IMR-90 (cell line): ENCODE results near the gene LDB2. TPM values are rescaled to one million over a fixed set of nuclear protein-coding genes. Genes with fewer than 3 reads are reported as not detected.

ENCODE experiments used
- ATAC-seq: fragments of 200-7000 bp; cut with Tn5 transposase; 2 replicates; pipeline ENCODE4 v1.9.1; 2020; ENCODE audit warnings: low read depth, mild to moderate bottlenecking, moderate library complexity
- BruUV-seq: library from RNA; stranded (reverse); fragments of 400-500 nt; replicated peaks from 2 replicates; lab custom pipeline; 2021; lab: Mats Ljungman, UMichigan
- CTCF ChIA-PET: fragments of 300-600 bp; formaldehyde crosslinking; extraction: SDS; loops from one replicate; lab custom pipeline; 2021; ENCODE audit warnings: antibody characterized with exemption; lab: Yijun Ruan, JAX
- POLR2A ChIA-PET: fragments of 300-600 bp; sonication (Branson Sonifier 250); formaldehyde crosslinking; loops from one replicate; lab custom pipeline; 2022; ENCODE audit warnings: antibody characterized with exemption; ENCODE audit not compliant: unreplicated experiment; lab: Charles Lee
- DNase-seq: peaks from one replicate; pipeline ENCODE4 v3.0.0; 2013
- H2AFZ ChIP-seq: replicated peaks from 2 replicates; pipeline ENCODE3; 2013; ENCODE audit warnings: low read length, mild to moderate bottlenecking; ENCODE audit not compliant: poor library complexity
- H2AK5ac ChIP-seq: 2 replicates; pipeline ENCODE4 v1.6.1; 2013; ENCODE audit warnings: low read depth, low read length, inconsistent platforms
- H2AK9ac ChIP-seq: replicated peaks from 2 replicates; pipeline ENCODE3; 2013; ENCODE audit warnings: mild to moderate bottlenecking, low read depth, low read length, moderate library complexity; ENCODE audit not compliant: poor library complexity
- H2BK120ac ChIP-seq: 2 replicates; pipeline ENCODE4 v1.6.1; 2013; ENCODE audit warnings: low read depth, low read length, inconsistent platforms
- H2BK15ac ChIP-seq: 3 replicates; pipeline ENCODE4 v1.6.1; 2013; ENCODE audit warnings: low read depth, low read length, inconsistent platforms
- H2BK20ac ChIP-seq: 2 replicates; pipeline ENCODE4 v1.6.1; 2013; ENCODE audit warnings: low read depth, mild to moderate bottlenecking, inconsistent platforms, low read length, moderate library complexity
- H2BK5ac ChIP-seq: 2 replicates; pipeline ENCODE4 v1.6.1; 2013; ENCODE audit warnings: mild to moderate bottlenecking, low read depth, low read length, inconsistent platforms; ENCODE audit not compliant: poor library complexity, severe bottlenecking
- H3K14ac ChIP-seq: replicated peaks from 2 replicates; pipeline ENCODE4 v1.6.1; 2013; ENCODE audit warnings: low read depth, low read length, inconsistent platforms
- H3K18ac ChIP-seq: 2 replicates; pipeline ENCODE4 v1.6.1; 2013; ENCODE audit warnings: low read depth, low read length, control low read depth
- H3K23ac ChIP-seq: 2 replicates; pipeline ENCODE4 v1.6.1; 2013; ENCODE audit warnings: low read depth, low read length, inconsistent platforms
- H3K27ac ChIP-seq: 2 replicates; pipeline ENCODE4 v1.5.1; 2013; ENCODE audit warnings: mild to moderate bottlenecking, control low read depth, low read length; ENCODE audit not compliant: insufficient read depth
- H3K27me3 ChIP-seq: 2 replicates; pipeline ENCODE4 v1.6.1; 2013; ENCODE audit warnings: low read length; ENCODE audit not compliant: control insufficient read depth, insufficient read depth
- H3K36me3 ChIP-seq: 2 replicates; pipeline ENCODE4 v1.6.1; 2013; ENCODE audit warnings: low read length, mixed read lengths; ENCODE audit not compliant: control insufficient read depth, insufficient read depth
- H3K4ac ChIP-seq: 2 replicates; pipeline ENCODE4 v1.6.1; 2013; ENCODE audit warnings: low read depth, low read length, inconsistent platforms
- H3K4me1 ChIP-seq: 2 replicates; pipeline ENCODE4 v1.6.1; 2013; ENCODE audit warnings: low read length, mixed read lengths; ENCODE audit not compliant: control insufficient read depth, insufficient read depth
- H3K4me2 ChIP-seq: 2 replicates; pipeline ENCODE4 v1.6.1; 2013; ENCODE audit warnings: low read depth, mild to moderate bottlenecking, control low read depth, low read length, moderate library complexity
- H3K4me3 ChIP-seq: 2 replicates; pipeline ENCODE4 v1.5.1; 2013; ENCODE audit warnings: low read depth, mild to moderate bottlenecking, control low read depth, low read length, moderate library complexity; ENCODE audit not compliant: insufficient read depth
- H3K56ac ChIP-seq: 2 replicates; pipeline ENCODE4 v1.6.1; 2013; ENCODE audit warnings: low read length, inconsistent platforms; ENCODE audit not compliant: insufficient read depth; ENCODE audit errors: extremely low read depth
- H3K79me1 ChIP-seq, 2 experiments: 2 replicates each; pipeline ENCODE4 v1.6.1; 2013; ENCODE audit warnings: low read length in 2 of 2, inconsistent platforms in 1 of 2, low read depth in 1 of 2
- H3K9ac ChIP-seq: 2 replicates; pipeline ENCODE4 v1.6.1; 2013; ENCODE audit warnings: low read depth, low read length, control low read depth
- H3K9me1 ChIP-seq: 2 replicates; pipeline ENCODE4 v1.6.1; 2013; ENCODE audit warnings: low read length, inconsistent platforms; ENCODE audit not compliant: insufficient read depth
- H3K9me3 ChIP-seq: 2 replicates; pipeline ENCODE4 v1.6.1; 2013; ENCODE audit warnings: low read length; ENCODE audit not compliant: control insufficient read depth, insufficient read depth
- H4K20me1 ChIP-seq: 2 replicates; pipeline ENCODE4 v1.6.1; 2013; ENCODE audit warnings: low read length, inconsistent platforms; ENCODE audit not compliant: insufficient read depth
- H4K5ac ChIP-seq: 2 replicates; pipeline ENCODE4 v1.6.1; 2013; ENCODE audit warnings: mild to moderate bottlenecking, low read depth, low read length, control low read depth
- H4K8ac ChIP-seq, 2 experiments: 2 replicates each; pipeline ENCODE4 v1.6.1; 2013; ENCODE audit warnings: low read depth in 2 of 2, low read length in 2 of 2, control low read depth in 1 of 2, inconsistent platforms in 1 of 2
- H4K91ac ChIP-seq: 2 replicates; pipeline ENCODE4 v1.6.1; 2013; ENCODE audit warnings: low read depth, low read length, inconsistent platforms; ENCODE audit not compliant: insufficient read depth
- CHD1 ChIP-seq: IDR thresholded peaks from 2 replicates; pipeline ENCODE4 v1.6.1; 2012; ENCODE audit warnings: low read depth, low read length, improper control_type of control experiment
- CTCF ChIP-seq: conservative IDR thresholded peaks from 2 replicates; pipeline ENCODE4 v1.5.1; 2012; ENCODE audit warnings: mild to moderate bottlenecking, low read depth, low read length, improper control_type of control experiment
- ELK1 ChIP-seq: fragments of 150-350 bp; IDR thresholded peaks from 2 replicates; pipeline ENCODE4 v1.6.1; 2016; ENCODE audit warnings: low read depth, mild to moderate bottlenecking, low read length, moderate library complexity, borderline replicate concordance
- FOS ChIP-seq: fragments of 150-350 bp; IDR thresholded peaks from 2 replicates; pipeline ENCODE4 v1.6.1; 2016; ENCODE audit warnings: low read depth, low read length
- MAFK ChIP-seq: IDR thresholded peaks from 2 replicates; pipeline ENCODE4 v1.6.1; 2012; ENCODE audit warnings: low read depth, low read length, improper control_type of control experiment
- MAZ ChIP-seq: IDR thresholded peaks from 2 replicates; pipeline ENCODE4 v1.6.1; 2012; ENCODE audit warnings: low read depth, mild to moderate bottlenecking, low read length, improper control_type of control experiment, moderate library complexity, borderline replicate concordance
- MXI1 ChIP-seq: IDR thresholded peaks from 2 replicates; pipeline ENCODE4 v1.6.1; 2012; ENCODE audit warnings: low read depth, mild to moderate bottlenecking, low read length, moderate library complexity, borderline replicate concordance
- NFE2L2 ChIP-seq: fragments of 150-350 bp; IDR thresholded peaks from 2 replicates; pipeline ENCODE4 v1.6.1; 2016; ENCODE audit warnings: low read depth, mild to moderate bottlenecking, low read length
- RCOR1 ChIP-seq: IDR thresholded peaks from 2 replicates; pipeline ENCODE4 v1.6.1; 2012; ENCODE audit warnings: mild to moderate bottlenecking, low read length, improper control_type of control experiment; ENCODE audit not compliant: insufficient replicate concordance
- RFX5 ChIP-seq: IDR thresholded peaks from 2 replicates; pipeline ENCODE4 v1.8.0; 2012; ENCODE audit warnings: low read depth, mild to moderate bottlenecking, low read length, moderate library complexity
- WGBS, 2 experiments: methylation state at CpG; one replicate each; pipeline versions ENCODE4 v1.1.5 to v1.1.7; 2013; ENCODE audit warnings: missing lambda C conversion rate in 2 of 2; ENCODE audit not compliant: insufficient read length in 1 of 2; ENCODE audit errors: extremely low coverage in 2 of 2; 5-methylcytosine and 5-hydroxymethylcytosine counted together
- dilution Hi-C: fragments of 300-500 bp; cut with HindIII; formaldehyde crosslinking; loops from one replicate; pipeline ENCODE4 v1.14.3; 2018; ENCODE audit warnings: low sequenced_read_pairs; ENCODE audit not compliant: unreplicated experiment
- in situ Hi-C: fragments of 300-500 bp; cut with MboI; formaldehyde crosslinking; loops from 3 replicates; pipeline ENCODE4 v1.14.3; 2019; ENCODE audit warnings: low sequenced_read_pairs, inconsistent platforms, mixed read lengths
- intact Hi-C: fragments of 100-400 bp; cut with micrococcal nuclease; formaldehyde crosslinking; loops from 2 replicates; pipeline ENCODE4 v1.10.0; 2022
- polyA plus RNA-seq, 3 experiments: library from polyadenylated mRNA; depleted of rRNA; stranded (reverse); fragments of >200 nt; gene quantifications; 2 replicates each; pipeline ENCODE4 v1.2.3, GENCODE V29; 2012; ENCODE audit warnings: low replicate concordance in 1 of 3
- total RNA-seq: library from RNA; depleted of rRNA; stranded (reverse); fragments of >200 nt; gene quantifications from 2 replicates; pipeline ENCODE4 v1.2.3, GENCODE V29; 2012

Gene LDB2
- total and polyA plus RNA-seq, 2 of the 4 experiments (the other 2 are of a cell fraction) = 67.9 to 116 TPM

GRCh38 chr4:16827794-16828724 is 70.4 kb downstream of the LDB2 start:
- H3K4me1 ChIP-seq = no peaks in the 10 kb centered on the region
- H3K27me3 ChIP-seq = no peaks in the 10 kb centered on the region
- ChIA-PET CTCF (no interaction called here), POLR2A (no interaction called here)
- no peak overlapping the region for H3K4ac ChIP-seq
- H3K4me2 ChIP-seq = no peak overlapping the region
- no peak overlapping the region for H3K27ac ChIP-seq
- ATAC-seq (no peak), DNase-seq (peak; percentile 4)
- H3K9me3 ChIP-seq = no peaks in the 10 kb centered on the region
- no peak overlapping the region for H2BK120ac ChIP-seq
- no peak overlapping the region for H3K18ac ChIP-seq
- no peak overlapping the region for H3K14ac ChIP-seq
- no peak overlapping the region for H3K23ac ChIP-seq
- H3K4me3 ChIP-seq = no peak overlapping the region
- H4K5ac ChIP-seq = no peak overlapping the region
- no peak overlapping the region for H4K91ac ChIP-seq
- intact Hi-C loops (no loop called here), in situ Hi-C loops (no loop called here), dilution Hi-C loops (no loop called here)
- H2BK5ac ChIP-seq = no peak overlapping the region
- no peak overlapping the region for H3K9ac ChIP-seq
- no peaks in the 10 kb centered on the region for H4K20me1 ChIP-seq
- H3K9me1 ChIP-seq = no peaks in the 10 kb centered on the region
- no TSS peak for BruUV-seq
- H3K79me1 ChIP-seq = 0 out of 4 replicates have a peak, but pooled peaks cover 0 to 3% of the 10 kb centered on the region in 2 experiments
- TF ChIP-seq CHD1 = no peak
- no peak for TF ChIP-seq RCOR1
- no peak for TF ChIP-seq ELK1
- no peak for TF ChIP-seq RFX5
- no peak for TF ChIP-seq MXI1
- TF ChIP-seq NFE2L2 = no peak
- no peak for TF ChIP-seq FOS
- no peak for TF ChIP-seq CTCF
- TF ChIP-seq MAZ = no peak
- no peak for TF ChIP-seq MAFK
- no peak overlapping the region for H2BK20ac ChIP-seq
- H2AK5ac ChIP-seq = no peak overlapping the region
- WGBS, 2 experiments = 81% methylated on average over 6 of the region's 12 CpGs; no CpG with 5 or more reads in 1 of the 2 experiments
- H3K56ac ChIP-seq = no peak overlapping the region
- H2AK9ac ChIP-seq = no peak overlapping the region
- H2BK15ac ChIP-seq = no peak overlapping the region
- H2AFZ ChIP-seq = no peak overlapping the region
- H4K8ac ChIP-seq = no peak overlapping the region
- no peaks in the 10 kb centered on the region for H3K36me3 ChIP-seq
